MM.1S (cell line): Measurements from ENCODE around the gene DAAM2.

ENCODE experiments used
- CTCF ChIP-seq: fragments of 300-600 bp; sonication (generic); IDR thresholded peaks from 2 replicates; pipeline ENCODE4 v1.5.1; 2016; ENCODE audit warnings: antibody characterized with exemption, low read length, mixed read lengths
- EZH2 ChIP-seq: fragments of 300-600 bp; sonication (generic); optimal IDR thresholded peaks from 2 replicates; pipeline ENCODE3; 2017; ENCODE audit warnings: low read depth, mild to moderate bottlenecking, antibody characterized with exemption, low read length, mixed read lengths

- TF ChIP-seq CTCF (no peak), EZH2 (no peak)
Observed at GRCh38 chr6:39791311-39791710, 865 bp upstream of the DAAM2 start.
